GM23338 (cell line): ENCODE data around the gene TMEM132D. TPM values are rescaled to one million over a fixed set of nuclear protein-coding genes. Genes with fewer than 3 reads are reported as not detected.

Experiments used
- ATAC-seq: fragments of 200-7000 bp; cut with Tn5 transposase; 3 replicates; pipeline ENCODE4 v1.9.1; 2020
- DNase-seq: peaks from one replicate; pipeline ENCODE4 v3.0.0-alpha.2; 2015; ENCODE audit warnings: low spot score
- H2AFZ ChIP-seq: fragments of 200-600 bp; sonication (generic); 2 replicates; pipeline ENCODE4 v1.8.0; 2016; ENCODE audit warnings: antibody characterized with exemption, mild to moderate bottlenecking, moderate library complexity
- H3F3A ChIP-seq: fragments of 200-600 bp; sonication (generic); replicated peaks from 2 replicates; pipeline ENCODE4 v1.8.0; 2017; ENCODE audit warnings: antibody characterized with exemption, mixed run types, low read depth
- H3K27ac ChIP-seq: fragments of 200-600 bp; sonication (generic); 2 replicates; pipeline ENCODE4 v1.6.1; 2016; ENCODE audit warnings: low read depth
- H3K27me3 ChIP-seq: fragments of 200-600 bp; sonication (generic); 2 replicates; pipeline ENCODE4 v1.8.0; 2016; ENCODE audit warnings: mild to moderate bottlenecking, mixed run types, moderate library complexity; ENCODE audit not compliant: insufficient read depth
- H3K36me3 ChIP-seq: fragments of 200-600 bp; sonication (generic); 2 replicates; pipeline ENCODE4 v1.8.0; 2016; ENCODE audit warnings: mild to moderate bottlenecking; ENCODE audit not compliant: insufficient read depth
- H3K4me1 ChIP-seq: fragments of 200-600 bp; sonication (generic); 2 replicates; pipeline ENCODE4 v1.8.0; 2016; ENCODE audit warnings: mild to moderate bottlenecking, moderate library complexity; ENCODE audit not compliant: insufficient read depth
- H3K4me2 ChIP-seq: fragments of 200-600 bp; sonication (generic); 2 replicates; pipeline ENCODE4 v1.7.1; 2017; ENCODE audit warnings: mixed run types
- H3K4me3 ChIP-seq: fragments of 200-600 bp; sonication (generic); 2 replicates; pipeline ENCODE4 v1.6.1; 2016; ENCODE audit warnings: mixed run types
- H3K79me2 ChIP-seq: fragments of 200-600 bp; sonication (generic); replicated peaks from 2 replicates; pipeline ENCODE4 v1.8.0; 2017; ENCODE audit warnings: mild to moderate bottlenecking; ENCODE audit not compliant: insufficient read depth
- H3K9me2 ChIP-seq: fragments of 200-600 bp; sonication (generic); 2 replicates; pipeline ENCODE4 v1.8.0; 2017; ENCODE audit not compliant: insufficient read depth
- H4K20me1 ChIP-seq: fragments of 200-600 bp; sonication (generic); replicated peaks from 2 replicates; pipeline ENCODE4 v1.8.0; 2017; ENCODE audit warnings: mild to moderate bottlenecking; ENCODE audit not compliant: insufficient read depth
- H3K27ac Mint-ChIP-seq: 2 replicates; pipeline ENCODE4 v1.8.0; 2020; ENCODE audit warnings: inconsistent platforms, mild to moderate bottlenecking, moderate library complexity, mixed read lengths
- H3K27me3 Mint-ChIP-seq: 3 replicates; pipeline ENCODE4 v1.8.0; 2022; ENCODE audit warnings: low read depth, mild to moderate bottlenecking, moderate library complexity, mixed read lengths, inconsistent platforms; ENCODE audit not compliant: insufficient read depth, poor library complexity
- H3K36me3 Mint-ChIP-seq: 3 replicates; pipeline ENCODE4 v1.8.0; 2021; ENCODE audit warnings: low read depth, mild to moderate bottlenecking, inconsistent platforms, moderate library complexity, mixed read lengths
- H3K4me1 Mint-ChIP-seq: 3 replicates; pipeline ENCODE4 v1.8.0; 2020; ENCODE audit warnings: mild to moderate bottlenecking, inconsistent platforms, mixed read lengths
- H3K4me3 Mint-ChIP-seq: 3 replicates; pipeline ENCODE4 v1.8.0; 2021; ENCODE audit warnings: moderate library complexity, mild to moderate bottlenecking, inconsistent platforms, mixed read lengths
- H3K9me3 Mint-ChIP-seq: 3 replicates; pipeline ENCODE4 v1.8.0; 2020; ENCODE audit warnings: moderate library complexity, mild to moderate bottlenecking, inconsistent platforms, mixed read lengths
- CTCF ChIP-seq, 2 experiments: fragments of 200-600 bp in 1 of 2; sonication (generic) in 1 of 2; conservative IDR thresholded peaks; 2 replicates each; pipeline versions ENCODE4 v1.5.1 to v1.6.1; 2016 to 2017; ENCODE audit warnings: antibody characterized with exemption in 2 of 2, low read depth in 2 of 2, mild to moderate bottlenecking in 2 of 2, moderate library complexity in 1 of 2
- ETS1 ChIP-seq: IDR thresholded peaks from 2 replicates; pipeline ENCODE4 v1.6.1; 2016; ENCODE audit warnings: antibody characterized with exemption
- EZH2 ChIP-seq: fragments of 200-600 bp; sonication (generic); IDR thresholded peaks from one replicate; pipeline ENCODE4 v1.8.0; 2017; ENCODE audit warnings: antibody characterized with exemption, mild to moderate bottlenecking, low read depth; ENCODE audit not compliant: unreplicated experiment
- JUNB ChIP-seq: IDR thresholded peaks from one replicate; pipeline ENCODE4 v1.6.1; 2016; ENCODE audit warnings: antibody characterized with exemption; ENCODE audit not compliant: unreplicated experiment
- NANOG ChIP-seq: IDR thresholded peaks from 2 replicates; pipeline ENCODE4 v1.6.1; 2016; ENCODE audit warnings: antibody characterized with exemption, borderline replicate concordance
- REST ChIP-seq: IDR thresholded peaks from one replicate; pipeline ENCODE4 v1.6.1; 2018; ENCODE audit warnings: antibody characterized with exemption; ENCODE audit not compliant: unreplicated experiment
- STAT1 ChIP-seq: IDR thresholded peaks from one replicate; pipeline ENCODE4 v1.6.1; 2016; ENCODE audit warnings: antibody characterized with exemption; ENCODE audit not compliant: unreplicated experiment
- ZNF114 ChIP-seq: fragments of 250-450 bp; sonication (Bioruptor Pico); IDR thresholded peaks from 2 replicates; pipeline ENCODE4 v1.5.0; 2020; ENCODE audit warnings: mild to moderate bottlenecking, moderate library complexity
- polyA plus RNA-seq: library from polyadenylated mRNA; unstranded; fragments of >200 nt; fragmentation: Nextera tagmentation; extraction: Ambion mirVana; gene quantifications from 2 replicates; pipeline ENCODE4 v1.2.1, GENCODE V29; 2016
- total RNA-seq: library from RNA; depleted of rRNA; stranded (reverse); fragments of >200 nt; shearing (Covaris generic); gene quantifications from 2 replicates; pipeline ENCODE4 v1.2.3, GENCODE V29; 2014

TMEM132D gene
- total and polyA plus RNA-seq, 2 experiments from 2014 or later = 0.44 to 5.3 TPM

GRCh38 chr12:129234209-129234608, 669.6 kb downstream of the TMEM132D start (continued):
- TF ChIP-seq JUNB = no peak
- no peak for TF ChIP-seq EZH2
- TF ChIP-seq ZNF114 (CRISPR knock-in tag) = no peak
- no peak for TF ChIP-seq REST

- TF ChIP-seq EZH2 (no peak), REST (no peak)
- Histone ChIP-seq H3K4me2 (no peak overlapping the region), H3K36me3 (0 out of 2 replicates have a peak, but pooled peaks cover 3% of the 10 kb centered on the region), H3K4me1 (no peaks in the 10 kb centered on the region), H3F3A (no peaks in the 10 kb centered on the region), H3K79me2 (no peaks in the 10 kb centered on the region), H2AFZ (no peak overlapping the region), H4K20me1 (no peaks in the 10 kb centered on the region), H3K27ac (no peak overlapping the region), H3K4me3 (no peak overlapping the region), H3K9me2 (no peaks in the 10 kb centered on the region), H3K27me3 (no peaks in the 10 kb centered on the region)
- ATAC-seq (no peak), DNase-seq (no peak)
- H3K36me3 Mint-ChIP-seq = peaks cover 31% of the 10 kb centered on the region
- no peak overlapping the region for H3K27ac Mint-ChIP-seq
- H3K9me3 Mint-ChIP-seq = peaks cover 88% of the 10 kb centered on the region
- no peaks in the 10 kb centered on the region for H3K27me3 Mint-ChIP-seq
- no peak overlapping the region for H3K4me3 Mint-ChIP-seq
- H3K4me1 Mint-ChIP-seq = no peaks in the 10 kb centered on the region
Observed at GRCh38 chr12:129231491-129231890, 672.3 kb downstream of the TMEM132D start.

- Histone ChIP-seq H3F3A (no peaks in the 10 kb centered on the region), H3K4me2 (no peak overlapping the region), H3K79me2 (no peaks in the 10 kb centered on the region), H3K36me3 (no peaks in the 10 kb centered on the region), H2AFZ (no peak overlapping the region), H3K4me3 (no peak overlapping the region), H4K20me1 (no peaks in the 10 kb centered on the region), H3K27me3 (no peaks in the 10 kb centered on the region), H3K9me2 (no peaks in the 10 kb centered on the region), H3K27ac (no peak overlapping the region), H3K4me1 (no peaks in the 10 kb centered on the region)
- H3K36me3 Mint-ChIP-seq = peaks cover 30% of the 10 kb centered on the region
- H3K9me3 Mint-ChIP-seq = peaks cover 89% of the 10 kb centered on the region
- no peaks in the 10 kb centered on the region for H3K4me1 Mint-ChIP-seq
- no peaks in the 10 kb centered on the region for H3K27me3 Mint-ChIP-seq
- ATAC-seq (no peak), DNase-seq (no peak)
- no peak overlapping the region for H3K27ac Mint-ChIP-seq
- H3K4me3 Mint-ChIP-seq = no peak overlapping the region
- TF ChIP-seq ETS1 = no peak
- TF ChIP-seq STAT1 = no peak
- no peak for TF ChIP-seq NANOG
- no peak for TF ChIP-seq ZNF114 (CRISPR knock-in tag)
- TF ChIP-seq REST = no peak
- TF ChIP-seq EZH2 = no peak
- no peak for TF ChIP-seq CTCF (conservative IDR thresholded peaks at IDR 0.05; ENCODE audit: low read depth in 2 of 2)
Observed at GRCh38 chr12:129230995-129231394, 672.8 kb downstream of the TMEM132D start.
